Measurements from ENCODE around the gene CBY1.
A peak's percentile ranks its signal among the peaks of the same experiment; 100 is the strongest.

DNA sequence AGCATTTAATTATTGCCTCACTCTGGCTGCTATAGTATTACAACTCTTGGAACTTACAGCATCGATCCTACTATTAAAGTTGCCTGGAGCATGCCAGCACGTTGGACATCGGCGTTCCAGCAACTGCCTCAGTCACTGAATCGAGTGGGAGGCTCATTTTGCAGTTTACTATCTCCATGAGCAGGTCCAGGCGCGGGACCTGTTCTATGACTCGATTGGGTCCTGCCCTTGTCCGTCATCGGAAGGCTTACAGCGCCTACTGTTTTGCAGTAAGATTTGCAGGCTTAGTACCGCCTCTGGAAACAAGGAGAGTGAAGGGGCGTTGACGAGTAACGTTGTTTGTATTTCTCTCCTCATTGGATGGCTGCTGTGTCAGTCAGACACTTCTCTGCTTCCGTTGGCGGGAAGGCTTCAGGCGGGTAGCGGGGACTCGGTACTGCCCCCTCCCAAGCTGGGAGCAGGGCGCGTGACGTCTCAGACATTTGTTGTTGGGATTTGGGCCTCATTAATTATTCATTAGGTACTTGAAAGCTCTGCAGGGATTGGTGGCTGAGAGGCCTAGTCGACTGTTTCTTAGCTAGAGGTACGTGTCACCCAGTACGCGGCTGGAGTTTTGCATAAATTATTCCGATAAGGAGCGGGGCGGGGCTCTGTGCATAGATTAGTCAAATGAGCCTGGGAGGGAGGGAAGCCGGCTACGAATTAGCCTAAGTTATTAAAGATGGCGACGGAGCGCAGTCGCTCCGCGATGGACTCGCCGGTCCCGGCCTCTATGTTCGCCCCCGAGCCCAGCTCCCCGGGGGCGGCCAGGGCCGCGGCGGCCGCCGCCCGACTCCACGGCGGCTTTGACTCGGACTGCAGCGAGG is 49.0 kb downstream of the CBY1 start, which contains the start of gene GTPBP1:
- TF ChIP-seq, protein P1, sequence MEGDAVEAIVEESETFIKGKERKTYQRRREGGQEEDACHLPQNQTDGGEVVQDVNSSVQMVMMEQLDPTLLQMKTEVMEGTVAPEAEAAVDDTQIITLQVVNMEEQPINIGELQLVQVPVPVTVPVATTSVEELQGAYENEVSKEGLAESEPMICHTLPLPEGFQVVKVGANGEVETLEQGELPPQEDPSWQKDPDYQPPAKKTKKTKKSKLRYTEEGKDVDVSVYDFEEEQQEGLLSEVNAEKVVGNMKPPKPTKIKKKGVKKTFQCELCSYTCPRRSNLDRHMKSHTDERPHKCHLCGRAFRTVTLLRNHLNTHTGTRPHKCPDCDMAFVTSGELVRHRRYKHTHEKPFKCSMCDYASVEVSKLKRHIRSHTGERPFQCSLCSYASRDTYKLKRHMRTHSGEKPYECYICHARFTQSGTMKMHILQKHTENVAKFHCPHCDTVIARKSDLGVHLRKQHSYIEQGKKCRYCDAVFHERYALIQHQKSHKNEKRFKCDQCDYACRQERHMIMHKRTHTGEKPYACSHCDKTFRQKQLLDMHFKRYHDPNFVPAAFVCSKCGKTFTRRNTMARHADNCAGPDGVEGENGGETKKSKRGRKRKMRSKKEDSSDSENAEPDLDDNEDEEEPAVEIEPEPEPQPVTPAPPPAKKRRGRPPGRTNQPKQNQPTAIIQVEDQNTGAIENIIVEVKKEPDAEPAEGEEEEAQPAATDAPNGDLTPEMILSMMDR (IDR thresholded peaks at IDR 0.05), result no peak
- TF ChIP-seq POLR2AphosphoS5 (IDR thresholded peaks at IDR 0.05), result peak; percentile 81 to 90 (median 84)
